CD8-positive, alpha-beta memory T cell (primary cell): ENCODE measurements around the gene ASIC1. TPM values are rescaled to one million over a fixed set of nuclear protein-coding genes. Genes with fewer than 3 reads are reported as not detected.

Experiments used
- CTCF ChIA-PET: fragments of 350-600 bp; sonication (Branson Sonifier 250); formaldehyde crosslinking; loops from one replicate; lab custom pipeline; 2021; ENCODE audit warnings: antibody characterized with exemption; lab: Charles Lee
- POLR2A ChIA-PET: fragments of 350-600 bp; sonication (Branson Sonifier 250); formaldehyde crosslinking; loops from one replicate; lab custom pipeline; 2021; ENCODE audit warnings: antibody characterized with exemption; lab: Charles Lee
- DNase-seq, 5 donors: peaks; one replicate each; pipeline versions ENCODE4 v3.0.0 to v3.0.0-alpha.2; 2020 to 2022; ENCODE audit warnings: mixed read lengths in 1 of 5
- H3K27ac ChIP-seq: one replicate; pipeline ENCODE4 v1.7.0; 2013; ENCODE audit warnings: low read depth, mild to moderate bottlenecking, low read length, moderate library complexity
- H3K27me3 ChIP-seq: 2 replicates; pipeline ENCODE4 v1.7.0; 2013; ENCODE audit warnings: low read length, mild to moderate bottlenecking; ENCODE audit not compliant: insufficient read depth, poor library complexity, severe bottlenecking
- H3K36me3 ChIP-seq: 2 replicates; pipeline ENCODE4 v1.7.0; 2013; ENCODE audit warnings: mild to moderate bottlenecking, low read length, moderate library complexity; ENCODE audit not compliant: insufficient read depth
- H3K4me1 ChIP-seq: 2 replicates; pipeline ENCODE4 v1.7.0; 2013; ENCODE audit warnings: mild to moderate bottlenecking, low read length, moderate library complexity; ENCODE audit not compliant: insufficient read depth
- H3K4me3 ChIP-seq: 2 replicates; pipeline ENCODE4 v1.7.0; 2013; ENCODE audit warnings: mild to moderate bottlenecking, low read length
- H3K9me3 ChIP-seq: 2 replicates; pipeline ENCODE4 v1.7.0; 2013; ENCODE audit warnings: mild to moderate bottlenecking, low read length
- H3K27ac Mint-ChIP-seq, 8 donors: one replicate each; pipeline ENCODE4 v1.8.0; 2020 to 2021; ENCODE audit warnings: mixed read lengths in 8 of 8, mild to moderate bottlenecking in 6 of 8, inconsistent platforms in 3 of 8, moderate library complexity in 3 of 8
- H3K27me3 Mint-ChIP-seq, 2 donors: one replicate each; pipeline ENCODE4 v1.8.0; 2020 to 2021; ENCODE audit warnings: mixed read lengths in 2 of 2, mild to moderate bottlenecking in 1 of 2, moderate library complexity in 1 of 2
- H3K36me3 Mint-ChIP-seq, 3 donors: one replicate each; pipeline ENCODE4 v1.8.0; 2020 to 2021; ENCODE audit warnings: mixed read lengths in 3 of 3, inconsistent platforms in 1 of 3, mild to moderate bottlenecking in 1 of 3
- H3K4me1 Mint-ChIP-seq, 3 donors: one replicate each; pipeline ENCODE4 v1.8.0; 2020 to 2021; ENCODE audit warnings: mixed read lengths in 3 of 3, inconsistent platforms in 1 of 3, mild to moderate bottlenecking in 1 of 3
- H3K4me3 Mint-ChIP-seq, 7 donors: one replicate each; pipeline ENCODE4 v1.8.0; 2020 to 2021; ENCODE audit warnings: mixed read lengths in 7 of 7, mild to moderate bottlenecking in 6 of 7, moderate library complexity in 4 of 7, inconsistent platforms in 2 of 7
- H3K9me3 Mint-ChIP-seq, 5 donors: one replicate each; pipeline ENCODE4 v1.8.0; 2020 to 2022; ENCODE audit warnings: mixed read lengths in 5 of 5, mild to moderate bottlenecking in 3 of 5, moderate library complexity in 2 of 5, inconsistent platforms in 1 of 5
- polyA plus RNA-seq: library from polyadenylated mRNA; unstranded; fragments of 300-500 nt; fragmentation: Illumina TruSeq; gene quantifications from one replicate; pipeline ENCODE4 v1.2.3, GENCODE V29; 2021
- total RNA-seq, 2 experiments: library from RNA; stranded (reverse); gene quantifications; one replicate each; pipeline ENCODE4 v1.2.3, GENCODE V29; 2021

The ASIC1 gene
- total and polyA plus RNA-seq, 3 experiments from 2014 or later: 0.07 to 6.4 (median 6.4) TPM

- no peak overlapping the region for H3K4me3 ChIP-seq
- Mint-ChIP-seq H3K27ac (peak overlapping the region in 1 of 8 donors; percentile 20), H3K4me3 (peak overlapping the region in 1 of 7 donors; percentile 21), H3K4me1 (peaks cover 5 to 12% (median 5%) of the 10 kb centered on the region in 3 donors), H3K36me3 (peaks cover 0 to 1% (median 0%) of the 10 kb centered on the region in 3 donors), H3K9me3 (no peaks in the 10 kb centered on the region), H3K27me3 (peaks cover 3 to 4% of the 10 kb centered on the region in 2 donors)
- H3K36me3 ChIP-seq: no peaks in the 10 kb centered on the region
- H3K4me1 ChIP-seq: peaks cover 4% of the 10 kb centered on the region
- POLR2A ChIA-PET: no interaction called here
- peak; percentile 48 to 71 (median 53) for DNase-seq
- H3K9me3 ChIP-seq: no peaks in the 10 kb centered on the region
- no peak overlapping the region for H3K27ac ChIP-seq
- CTCF ChIA-PET: interaction anchor here (0.6 to 7.0 kb wide), 31 partner anchors 9 to 673 kb away, joined by 3 to 69 read pairs (median 4); partner anchors contain the start of genes CERS5, COX14, SMARCD1 and TMBIM6
- no peaks in the 10 kb centered on the region for H3K27me3 ChIP-seq
Measured at GRCh38 chr12:50070314-50071060, 13.1 kb downstream of the ASIC1 start.

- H3K27ac ChIP-seq: no peak overlapping the region
- peaks cover 4% of the 10 kb centered on the region for H3K4me1 ChIP-seq
- no peak overlapping the region for H3K4me3 ChIP-seq
- Mint-ChIP-seq H3K9me3 (no peaks in the 10 kb centered on the region), H3K4me3 (no peak overlapping the region), H3K27ac (no peak overlapping the region), H3K36me3 (peaks cover 0 to 1% (median 0%) of the 10 kb centered on the region in 3 donors), H3K27me3 (peaks cover 3 to 7% of the 10 kb centered on the region in 2 donors), H3K4me1 (peaks cover 5 to 12% (median 5%) of the 10 kb centered on the region in 3 donors)
- no peaks in the 10 kb centered on the region for H3K9me3 ChIP-seq
- H3K36me3 ChIP-seq: no peaks in the 10 kb centered on the region
- DNase-seq: peak in 1 of 5 donors; percentile 38
- H3K27me3 ChIP-seq: no peaks in the 10 kb centered on the region
- ChIA-PET POLR2A (no interaction called here), CTCF (interaction anchor here (0.6 to 6.0 kb wide), 8 partner anchors 12 to 105 kb away, joined by 3 to 59 read pairs (median 20); partner anchors contain the start of genes COX14 and SMARCD1)
Measured at GRCh38 chr12:50072198-50072907, 15.0 kb downstream of the ASIC1 start.

GRCh38 chr12:50073206-50073605 is 15.8 kb downstream of the ASIC1 start:
- ChIA-PET CTCF (interaction anchor here (0.6 to 5.1 kb wide), 11 partner anchors 14 to 110 kb away, joined by 3 to 57 read pairs (median 5); partner anchors contain the start of gene COX14), POLR2A (no interaction called here)
- H3K4me1 Mint-ChIP-seq: peaks cover 5 to 12% (median 5%) of the 10 kb centered on the region in 3 donors
- DNase-seq: peak in 1 of 5 donors; percentile 38
- peaks cover 0 to 1% (median 0%) of the 10 kb centered on the region in 3 donors for H3K36me3 Mint-ChIP-seq
- peaks cover 3 to 7% of the 10 kb centered on the region in 2 donors for H3K27me3 Mint-ChIP-seq
- H3K4me3 ChIP-seq: no peak overlapping the region
- no peak overlapping the region for H3K27ac Mint-ChIP-seq
- H3K36me3 ChIP-seq: no peaks in the 10 kb centered on the region
- H3K27me3 ChIP-seq: no peaks in the 10 kb centered on the region
- no peaks in the 10 kb centered on the region for H3K9me3 ChIP-seq
- H3K27ac ChIP-seq: no peak overlapping the region
- no peaks in the 10 kb centered on the region for H3K9me3 Mint-ChIP-seq
- H3K4me3 Mint-ChIP-seq: no peak overlapping the region
- H3K4me1 ChIP-seq: peaks cover 4% of the 10 kb centered on the region

GRCh38 chr12:50073712-50074111 is 16.3 kb downstream of the ASIC1 start:
- Histone ChIP-seq H3K4me1 (peaks cover 4% of the 10 kb centered on the region), H3K27ac (no peak overlapping the region), H3K9me3 (no peaks in the 10 kb centered on the region), H3K36me3 (no peaks in the 10 kb centered on the region), H3K27me3 (no peaks in the 10 kb centered on the region), H3K4me3 (no peak overlapping the region)
- H3K4me1 Mint-ChIP-seq: peaks cover 5 to 12% (median 5%) of the 10 kb centered on the region in 3 donors
- ChIA-PET POLR2A (no interaction called here), CTCF (interaction anchor here (0.7 to 5.1 kb wide), 14 partner anchors 14 to 109 kb away, joined by 3 to 57 read pairs (median 6); partner anchors contain the start of gene COX14)
- DNase-seq: peak in 1 of 5 donors; percentile 33
- no peak overlapping the region for H3K27ac Mint-ChIP-seq
- H3K4me3 Mint-ChIP-seq: no peak overlapping the region
- peaks cover 3 to 7% of the 10 kb centered on the region in 2 donors for H3K27me3 Mint-ChIP-seq
- H3K36me3 Mint-ChIP-seq: peaks cover 0 to 1% (median 0%) of the 10 kb centered on the region in 3 donors
- no peaks in the 10 kb centered on the region for H3K9me3 Mint-ChIP-seq

GRCh38 chr12:50074936-50075807 is 17.8 kb downstream of the ASIC1 start:
- CTCF ChIA-PET: interaction anchor here (0.7 to 5.1 kb wide), 20 partner anchors 10 to 209 kb away, joined by 3 to 57 read pairs (median 4); partner anchors contain the start of genes COX14, LIMA1, RACGAP1 and SMARCD1
- Histone ChIP-seq H3K4me1 (peaks cover 4% of the 10 kb centered on the region), H3K36me3 (no peaks in the 10 kb centered on the region), H3K27ac (no peak overlapping the region), H3K4me3 (no peak overlapping the region), H3K9me3 (no peaks in the 10 kb centered on the region), H3K27me3 (no peaks in the 10 kb centered on the region)
- Mint-ChIP-seq H3K27me3 (peaks cover 3 to 8% of the 10 kb centered on the region in 2 donors), H3K4me3 (no peak overlapping the region), H3K27ac (peak overlapping the region in 3 of 8 donors; percentile 11 to 74 (median 39)), H3K36me3 (peaks cover 0 to 1% (median 0%) of the 10 kb centered on the region in 3 donors), H3K4me1 (peaks cover 5 to 9% (median 5%) of the 10 kb centered on the region in 3 donors), H3K9me3 (no peaks in the 10 kb centered on the region)
- peak; percentile 60 to 85 (median 71) for DNase-seq
- POLR2A ChIA-PET: no interaction called here

- H3K9me3 Mint-ChIP-seq: no peaks in the 10 kb centered on the region
- Histone ChIP-seq H3K4me3 (no peak overlapping the region), H3K9me3 (no peaks in the 10 kb centered on the region), H3K36me3 (no peaks in the 10 kb centered on the region), H3K27me3 (no peaks in the 10 kb centered on the region), H3K4me1 (peaks cover 4% of the 10 kb centered on the region), H3K27ac (no peak overlapping the region)
- POLR2A ChIA-PET: no interaction called here
- H3K4me1 Mint-ChIP-seq: peaks cover 0 to 4% (median 2%) of the 10 kb centered on the region in 3 donors
- peaks cover 0 to 4% of the 10 kb centered on the region in 2 donors for H3K27me3 Mint-ChIP-seq
- no peaks in the 10 kb centered on the region for H3K36me3 Mint-ChIP-seq
- H3K27ac Mint-ChIP-seq: no peak overlapping the region
- peak in 1 of 5 donors; percentile 6 for DNase-seq
- no peak overlapping the region for H3K4me3 Mint-ChIP-seq
- CTCF ChIA-PET: interaction anchor here (1.0 to 5.1 kb wide), 8 partner anchors 9 to 109 kb away, joined by 3 to 57 read pairs (median 8); partner anchors contain the start of genes COX14 and SMARCD1
Measured at GRCh38 chr12:50075808-50076170, 18.4 kb downstream of the ASIC1 start.

- peak in 1 of 5 donors; percentile 21 for DNase-seq
- peak overlapping the region in 1 of 8 donors; percentile 85 for H3K27ac Mint-ChIP-seq
Measured at GRCh38 chr12:50077099-50077498, 19.7 kb downstream of the ASIC1 start.

More at GRCh38 chr12:50077099-50077498, 19.7 kb downstream of the ASIC1 start:
- ChIA-PET POLR2A (interaction anchor here (1.4 kb wide), 1 partner anchor 34 kb away, joined by 4 read pairs; no protein-coding TSS in a partner anchor), CTCF (interaction anchor here (0.8 to 5.1 kb wide), 8 partner anchors 8 to 238 kb away, joined by 3 to 57 read pairs (median 8); partner anchors contain the start of genes COX14 and SMARCD1)
- H3K4me3 ChIP-seq: no peak overlapping the region
- Mint-ChIP-seq H3K27me3 (peaks cover 0 to 4% of the 10 kb centered on the region in 2 donors), H3K9me3 (no peaks in the 10 kb centered on the region), H3K36me3 (no peaks in the 10 kb centered on the region), H3K4me3 (no peak overlapping the region), H3K4me1 (peaks cover 0 to 4% (median 2%) of the 10 kb centered on the region in 3 donors)
- no peak overlapping the region for H3K27ac ChIP-seq
- no peaks in the 10 kb centered on the region for H3K27me3 ChIP-seq
- no peaks in the 10 kb centered on the region for H3K36me3 ChIP-seq
- H3K9me3 ChIP-seq: no peaks in the 10 kb centered on the region
- H3K4me1 ChIP-seq: peaks cover 4% of the 10 kb centered on the region
